NOMO-1 treated with DMSO at 0.1 percent for 48 hours (cell line): ENCODE results near the gene DPEP1.

Experiments
- DNase-seq: peaks from one replicate; lab custom pipeline; 2025; ENCODE audit not compliant: unreplicated experiment; lab: John Stamatoyannopoulos, UW

DPEP1 gene

DNA sequence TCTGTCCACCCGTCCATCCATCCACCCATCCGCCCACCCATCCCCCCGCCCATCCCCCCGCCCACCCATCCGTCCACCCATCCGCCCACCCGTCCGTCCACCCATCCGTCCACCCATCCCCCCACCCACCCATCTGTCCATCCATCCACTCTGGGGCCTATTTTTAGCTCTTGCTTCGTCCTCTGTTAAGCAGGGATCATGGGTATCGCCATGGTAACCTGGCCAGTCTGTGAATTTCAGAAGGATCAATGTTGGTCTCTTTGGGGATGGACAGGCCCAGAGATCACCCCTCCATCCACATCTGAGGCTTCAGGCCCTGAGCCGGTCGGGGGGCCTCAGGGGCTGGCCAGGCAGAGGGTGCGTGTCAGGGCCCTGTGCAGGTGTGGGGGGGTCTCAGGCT is 15.2 kb upstream of the DPEP1 start:
- DNase-seq = no peak

GRCh38 chr16:89599451-89599858 is 14.0 kb upstream of the DPEP1 start:
- no peak for DNase-seq

GRCh38 chr16:89599902-89600301 is 13.5 kb upstream of the DPEP1 start:
- no peak for DNase-seq

DNA sequence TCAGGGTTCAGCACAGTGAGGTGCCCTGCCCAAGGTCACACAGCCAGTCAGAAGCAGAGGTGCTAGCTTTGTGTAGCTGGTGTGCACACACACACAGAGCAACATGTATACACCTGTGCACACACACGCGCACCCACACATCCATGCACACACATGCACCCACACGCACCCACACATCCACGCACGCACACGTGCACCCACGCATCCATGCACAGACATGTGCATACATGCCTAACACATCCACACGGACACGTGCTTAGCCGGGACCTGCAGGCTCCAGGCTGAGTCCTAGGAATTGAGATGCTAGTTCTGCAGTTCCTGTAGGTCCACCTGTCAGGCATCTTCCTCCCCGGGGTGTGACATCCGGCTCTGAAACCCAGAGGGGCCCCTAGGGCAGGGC is 13.0 kb upstream of the DPEP1 start:
- no peak for DNase-seq

GRCh38 chr16:89600956-89601355 is 12.5 kb upstream of the DPEP1 start:
- DNase-seq = no peak

DNA sequence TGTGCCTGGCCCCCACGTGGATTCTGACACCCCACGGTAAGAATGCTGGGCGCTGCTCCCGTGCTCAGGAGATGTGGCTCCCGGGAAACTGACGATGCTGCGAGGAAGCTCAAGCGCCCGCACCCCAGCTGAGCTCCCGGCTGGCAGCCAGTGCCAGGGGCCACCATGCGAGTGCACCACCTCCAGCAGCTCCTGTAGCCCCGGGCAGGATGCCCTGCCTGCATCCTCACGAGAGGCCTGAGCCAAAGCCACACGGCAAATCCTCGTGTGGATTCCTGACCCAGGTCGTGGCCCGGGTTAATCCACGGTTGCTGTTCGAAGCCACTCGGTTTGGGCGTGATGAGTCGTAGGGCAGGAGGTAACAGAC is 11.6 kb upstream of the DPEP1 start:
- DNase-seq = no peak

DNA sequence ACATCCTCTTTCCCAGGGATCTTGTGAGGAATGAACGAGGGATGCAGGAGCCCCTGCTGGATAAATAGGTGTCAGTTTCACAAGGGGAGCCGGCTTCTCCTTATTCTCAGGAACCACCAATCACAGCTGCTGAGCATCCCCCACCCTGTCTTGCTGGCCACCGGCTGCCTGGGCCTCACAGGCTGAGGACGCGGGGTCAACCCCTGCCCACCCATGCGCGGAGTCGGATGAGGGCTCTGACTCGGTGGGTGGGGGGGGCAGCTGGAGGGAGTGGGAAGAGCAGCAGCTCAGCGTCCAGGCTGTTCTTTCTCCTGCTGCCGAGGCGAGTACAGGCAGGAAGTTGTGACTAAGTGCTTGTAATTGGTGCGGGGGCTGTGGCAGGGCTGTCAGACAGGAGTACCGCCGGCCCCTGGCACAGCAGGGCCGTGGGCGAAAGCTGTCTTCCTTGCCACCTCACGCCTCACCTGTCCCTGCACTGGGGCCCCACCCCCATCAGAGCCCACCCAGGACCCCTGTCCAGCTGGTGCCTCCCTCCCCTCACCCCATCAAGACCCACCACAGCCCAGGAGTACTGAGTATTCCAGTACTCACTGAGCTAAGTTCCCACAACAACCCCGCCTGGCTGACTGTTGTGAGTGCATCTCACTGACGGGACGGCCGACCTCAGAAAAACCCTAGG is 11.0 kb upstream of the DPEP1 start:
- peak; percentile 69 for DNase-seq

DNA sequence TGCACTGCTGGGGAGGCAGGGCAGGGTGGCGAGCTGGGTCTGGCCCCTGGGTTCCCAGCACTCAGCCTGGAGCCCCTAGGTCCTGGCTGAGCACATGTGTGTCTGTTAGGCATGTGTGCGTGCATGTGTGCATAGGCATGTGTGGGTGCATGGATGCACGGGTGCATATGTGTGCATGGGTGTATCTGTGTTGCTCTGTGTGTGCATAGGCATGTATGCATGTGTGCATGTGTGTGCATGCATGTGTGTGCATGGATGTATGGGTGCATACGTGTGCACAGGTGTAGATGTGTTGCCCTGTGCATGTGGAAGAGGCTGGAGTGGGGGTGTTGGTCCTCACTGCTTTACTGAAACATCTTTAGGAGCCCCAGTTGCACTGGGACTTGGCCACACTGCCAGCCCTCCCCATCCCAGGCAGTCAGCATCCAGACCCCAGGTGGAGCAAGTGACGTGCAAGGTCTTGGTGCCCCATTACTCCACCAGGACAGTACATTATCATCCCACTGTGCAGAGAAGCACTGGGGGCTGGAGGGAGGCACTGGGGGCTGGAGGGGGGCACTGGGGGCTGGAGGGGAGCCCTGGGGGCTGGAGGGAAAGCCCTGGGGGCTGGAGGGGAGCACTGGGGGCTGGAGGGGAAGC is 10.4 kb upstream of the DPEP1 start:
- no peak for DNase-seq

- no peak for DNase-seq
Observed at GRCh38 chr16:89604764-89605163, 8.7 kb upstream of the DPEP1 start.

GRCh38 chr16:89605186-89605970 is 8.1 kb upstream of the DPEP1 start:
- no peak for DNase-seq

- DNase-seq = no peak
Observed at GRCh38 chr16:89606006-89606405, 7.4 kb upstream of the DPEP1 start.

GRCh38 chr16:89607453-89607852 is 6.0 kb upstream of the DPEP1 start:
- DNase-seq = no peak

- DNase-seq = no peak
Observed at GRCh38 chr16:89607937-89608740, 5.3 kb upstream of the DPEP1 start.

GRCh38 chr16:89610108-89610453 is 3.4 kb upstream of the DPEP1 start:
- no peak for DNase-seq

DNA sequence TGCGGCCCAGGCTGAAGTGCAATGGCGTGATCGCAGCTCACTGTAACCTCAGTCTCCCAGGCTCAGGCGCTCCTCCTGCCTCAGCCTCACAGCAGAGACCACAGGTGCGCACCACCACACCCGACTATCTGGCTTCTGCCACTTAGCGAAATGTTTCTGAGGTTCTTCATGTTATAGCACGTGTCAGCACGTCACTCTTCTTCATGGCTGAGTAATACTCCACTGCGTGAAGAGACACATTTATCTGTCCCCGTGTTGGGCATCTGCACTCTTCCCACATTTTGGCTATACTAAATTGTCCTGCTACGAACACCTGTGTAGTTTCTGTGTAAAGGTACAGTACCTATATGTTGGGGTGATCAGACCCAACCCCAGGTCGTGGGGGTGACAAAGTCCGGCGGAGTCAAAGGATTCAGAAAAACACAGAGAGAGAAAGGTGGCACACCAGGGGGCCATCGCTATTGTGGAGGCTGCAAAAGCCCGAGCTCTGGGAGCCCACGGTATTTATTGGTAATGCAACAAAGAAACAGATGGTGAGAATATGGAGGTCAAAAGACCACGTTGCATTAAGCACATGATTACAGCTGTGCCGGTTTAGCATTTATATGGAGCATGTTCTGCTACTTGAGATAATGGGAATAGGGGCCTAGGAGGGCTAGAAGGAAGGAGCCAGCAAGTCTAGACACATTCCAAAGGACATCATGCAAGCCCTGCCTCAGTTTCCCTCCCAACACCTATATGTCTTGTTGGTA is 851 bp upstream of the DPEP1 start:
- no peak for DNase-seq

- DNase-seq = no peak
Observed at GRCh38 chr16:89613954-89614459, 565 bp downstream of the DPEP1 start.

- no peak for DNase-seq
Observed at GRCh38 chr16:89615176-89615575, 1.7 kb downstream of the DPEP1 start.

DNA sequence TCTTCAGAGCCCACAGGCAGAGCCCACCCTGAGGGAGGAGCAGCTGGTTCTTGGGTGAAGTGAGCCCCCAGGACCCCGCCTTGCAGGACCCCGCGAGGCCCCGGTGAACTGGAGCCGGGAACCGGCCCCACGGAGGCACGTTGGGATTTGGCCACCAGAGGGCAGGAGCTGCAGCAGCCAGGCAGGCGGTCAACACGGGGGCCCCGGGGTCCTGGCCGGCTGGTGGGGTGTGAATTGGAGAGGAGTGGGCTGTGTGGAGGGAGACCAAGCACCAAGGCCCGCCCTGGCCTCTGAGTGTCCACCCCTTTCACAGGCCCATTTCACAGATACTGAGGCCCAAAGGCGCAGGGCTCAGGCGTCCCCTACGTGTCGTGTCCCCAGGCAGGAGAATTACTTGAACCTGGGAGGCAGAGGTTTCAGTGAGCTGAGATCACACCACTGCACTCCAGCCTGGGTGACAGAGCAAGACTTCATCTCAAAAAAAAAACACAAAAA is 2.2 kb downstream of the DPEP1 start:
- no peak for DNase-seq

GRCh38 chr16:89616623-89617022 is 3.2 kb downstream of the DPEP1 start:
- DNase-seq = no peak

GRCh38 chr16:89617036-89617435 is 3.6 kb downstream of the DPEP1 start:
- DNase-seq = no peak
